ENCODE results near the gene ALCAM. TPM values are rescaled to one million over a fixed set of nuclear protein-coding genes. Genes with fewer than 3 reads are reported as not detected.

Gene ALCAM
- polyA plus RNA-seq, 1 donor from 2014 or later, result 94.7 TPM

DNA sequence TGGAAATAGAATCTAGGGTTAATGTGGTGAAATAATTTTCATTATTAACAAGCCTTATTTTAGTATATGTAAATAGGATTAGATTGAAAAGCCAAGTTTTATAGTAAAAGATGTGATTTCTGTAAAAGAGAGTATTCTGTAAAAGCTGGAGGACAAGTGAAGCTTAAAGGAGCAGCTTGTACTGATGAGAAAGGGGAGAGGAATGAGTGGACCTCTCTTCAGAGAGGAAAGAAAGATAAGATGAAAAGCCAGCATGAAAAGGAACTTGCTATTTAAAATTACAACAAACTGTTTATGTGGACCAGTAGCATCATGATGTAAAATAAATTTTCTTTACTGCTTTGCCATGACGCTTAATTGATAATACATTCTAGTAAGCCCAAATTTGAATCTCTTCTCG lies 18.5 kb downstream of the ALCAM start:
- H3K79me2 ChIP-seq (replicated peaks; ENCODE audit: insufficient read depth, low read length), result no peaks in the 10 kb centered on the region
- H3K4me2 ChIP-seq (ENCODE audit: low read length), result no peak overlapping the region
- H3F3A ChIP-seq (ENCODE audit: insufficient read depth, low read length, poor library complexity, severe bottlenecking), result no peaks in the 10 kb centered on the region
- H3K27ac ChIP-seq (ENCODE audit: low read length), result no peak overlapping the region
- no peaks in the 10 kb centered on the region for H4K20me1 ChIP-seq (ENCODE audit: insufficient read depth)
- H3K9me3 ChIP-seq (ENCODE audit: low read length), result no peaks in the 10 kb centered on the region
- no peaks in the 10 kb centered on the region for H3K9me2 ChIP-seq (ENCODE audit: insufficient read depth, low read length)
- no peak for TF ChIP-seq TAF1 (IDR thresholded peaks at IDR 0.05; ENCODE audit: low read depth)
- TF ChIP-seq, protein P1, sequence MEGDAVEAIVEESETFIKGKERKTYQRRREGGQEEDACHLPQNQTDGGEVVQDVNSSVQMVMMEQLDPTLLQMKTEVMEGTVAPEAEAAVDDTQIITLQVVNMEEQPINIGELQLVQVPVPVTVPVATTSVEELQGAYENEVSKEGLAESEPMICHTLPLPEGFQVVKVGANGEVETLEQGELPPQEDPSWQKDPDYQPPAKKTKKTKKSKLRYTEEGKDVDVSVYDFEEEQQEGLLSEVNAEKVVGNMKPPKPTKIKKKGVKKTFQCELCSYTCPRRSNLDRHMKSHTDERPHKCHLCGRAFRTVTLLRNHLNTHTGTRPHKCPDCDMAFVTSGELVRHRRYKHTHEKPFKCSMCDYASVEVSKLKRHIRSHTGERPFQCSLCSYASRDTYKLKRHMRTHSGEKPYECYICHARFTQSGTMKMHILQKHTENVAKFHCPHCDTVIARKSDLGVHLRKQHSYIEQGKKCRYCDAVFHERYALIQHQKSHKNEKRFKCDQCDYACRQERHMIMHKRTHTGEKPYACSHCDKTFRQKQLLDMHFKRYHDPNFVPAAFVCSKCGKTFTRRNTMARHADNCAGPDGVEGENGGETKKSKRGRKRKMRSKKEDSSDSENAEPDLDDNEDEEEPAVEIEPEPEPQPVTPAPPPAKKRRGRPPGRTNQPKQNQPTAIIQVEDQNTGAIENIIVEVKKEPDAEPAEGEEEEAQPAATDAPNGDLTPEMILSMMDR (IDR thresholded peaks at IDR 0.05; ENCODE audit: poor library complexity, severe bottlenecking), result no peak
- no peak for TF ChIP-seq EP300 (conservative IDR thresholded peaks at IDR 0.05; ENCODE audit: poor library complexity, severe bottlenecking)
- no peak for TF ChIP-seq SMC3 (conservative IDR thresholded peaks at IDR 0.05; ENCODE audit: poor library complexity)
- TF ChIP-seq MXI1 (conservative IDR thresholded peaks at IDR 0.05; ENCODE audit: poor library complexity, severe bottlenecking), result no peak
- no peak for TF ChIP-seq EZH2 (IDR thresholded peaks at IDR 0.05; ENCODE audit: borderline replicate concordance, insufficient read depth, low read length, poor library complexity, severe bottlenecking)
- TF ChIP-seq POLR2AphosphoS5 (IDR thresholded peaks at IDR 0.05), result no peak
- TF ChIP-seq, protein P2, sequence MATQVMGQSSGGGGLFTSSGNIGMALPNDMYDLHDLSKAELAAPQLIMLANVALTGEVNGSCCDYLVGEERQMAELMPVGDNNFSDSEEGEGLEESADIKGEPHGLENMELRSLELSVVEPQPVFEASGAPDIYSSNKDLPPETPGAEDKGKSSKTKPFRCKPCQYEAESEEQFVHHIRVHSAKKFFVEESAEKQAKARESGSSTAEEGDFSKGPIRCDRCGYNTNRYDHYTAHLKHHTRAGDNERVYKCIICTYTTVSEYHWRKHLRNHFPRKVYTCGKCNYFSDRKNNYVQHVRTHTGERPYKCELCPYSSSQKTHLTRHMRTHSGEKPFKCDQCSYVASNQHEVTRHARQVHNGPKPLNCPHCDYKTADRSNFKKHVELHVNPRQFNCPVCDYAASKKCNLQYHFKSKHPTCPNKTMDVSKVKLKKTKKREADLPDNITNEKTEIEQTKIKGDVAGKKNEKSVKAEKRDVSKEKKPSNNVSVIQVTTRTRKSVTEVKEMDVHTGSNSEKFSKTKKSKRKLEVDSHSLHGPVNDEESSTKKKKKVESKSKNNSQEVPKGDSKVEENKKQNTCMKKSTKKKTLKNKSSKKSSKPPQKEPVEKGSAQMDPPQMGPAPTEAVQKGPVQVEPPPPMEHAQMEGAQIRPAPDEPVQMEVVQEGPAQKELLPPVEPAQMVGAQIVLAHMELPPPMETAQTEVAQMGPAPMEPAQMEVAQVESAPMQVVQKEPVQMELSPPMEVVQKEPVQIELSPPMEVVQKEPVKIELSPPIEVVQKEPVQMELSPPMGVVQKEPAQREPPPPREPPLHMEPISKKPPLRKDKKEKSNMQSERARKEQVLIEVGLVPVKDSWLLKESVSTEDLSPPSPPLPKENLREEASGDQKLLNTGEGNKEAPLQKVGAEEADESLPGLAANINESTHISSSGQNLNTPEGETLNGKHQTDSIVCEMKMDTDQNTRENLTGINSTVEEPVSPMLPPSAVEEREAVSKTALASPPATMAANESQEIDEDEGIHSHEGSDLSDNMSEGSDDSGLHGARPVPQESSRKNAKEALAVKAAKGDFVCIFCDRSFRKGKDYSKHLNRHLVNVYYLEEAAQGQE (IDR thresholded peaks at IDR 0.05; ENCODE audit: borderline replicate concordance), result no peak
- no peak for TF ChIP-seq RAD21 (conservative IDR thresholded peaks at IDR 0.05)
- no peak overlapping the region for H3K9ac ChIP-seq (ENCODE audit: low read length)
- H3K4me3 ChIP-seq (ENCODE audit: low read length), result no peak overlapping the region
- no peaks in the 10 kb centered on the region for H3K27me3 ChIP-seq (ENCODE audit: insufficient read depth, low read depth, low read length)
- H2AFZ ChIP-seq (ENCODE audit: low read depth, low read length), result no peak overlapping the region
- no peaks in the 10 kb centered on the region for H3K36me3 ChIP-seq (ENCODE audit: insufficient read depth, low read length)

DNA sequence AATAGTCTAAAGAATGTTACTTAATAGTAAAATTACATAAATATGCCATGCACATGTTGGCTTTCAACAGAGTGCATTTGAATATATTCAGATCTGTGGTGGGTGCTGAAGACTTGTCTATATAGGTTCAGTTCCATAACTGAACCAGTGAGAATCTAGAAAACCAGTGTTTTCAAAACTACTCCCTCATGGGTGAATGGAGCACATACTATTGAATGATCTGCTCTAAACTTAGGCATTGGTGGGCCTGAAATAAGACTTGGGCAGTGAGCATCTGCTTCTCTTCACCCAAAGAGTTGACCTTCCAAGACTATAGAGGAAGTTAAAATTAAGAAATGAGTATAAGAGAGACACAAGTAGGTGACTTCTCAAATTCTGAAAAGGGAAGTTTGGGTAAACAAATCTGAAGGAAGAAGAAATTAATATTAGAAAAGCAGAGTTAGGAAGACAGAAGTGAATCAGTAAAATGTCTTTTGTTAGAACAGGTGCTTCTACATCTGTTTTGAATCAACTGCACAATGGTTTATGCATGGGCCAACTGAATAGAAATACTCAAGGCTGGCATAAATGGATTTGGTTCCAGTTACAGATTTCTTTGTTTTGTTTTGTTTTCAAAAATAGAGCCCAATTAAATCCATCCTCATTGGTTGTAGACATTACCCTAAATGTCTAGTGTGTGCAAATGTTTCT lies 19.3 kb downstream of the ALCAM start:
- Histone ChIP-seq H3K9me2 (ENCODE audit: insufficient read depth, low read length) (no peaks in the 10 kb centered on the region), H3K4me3 (ENCODE audit: low read length) (no peak overlapping the region), H3F3A (ENCODE audit: insufficient read depth, low read length, poor library complexity, severe bottlenecking) (no peaks in the 10 kb centered on the region), H3K27ac (ENCODE audit: low read length) (no peak overlapping the region), H3K9me3 (ENCODE audit: low read length) (no peaks in the 10 kb centered on the region), H3K4me2 (ENCODE audit: low read length) (no peak overlapping the region), H3K27me3 (ENCODE audit: insufficient read depth, low read depth, low read length) (no peaks in the 10 kb centered on the region), H3K79me2 (replicated peaks; ENCODE audit: insufficient read depth, low read length) (no peaks in the 10 kb centered on the region), H3K9ac (ENCODE audit: low read length) (no peak overlapping the region), H3K36me3 (ENCODE audit: insufficient read depth, low read length) (no peaks in the 10 kb centered on the region), H2AFZ (ENCODE audit: low read depth, low read length) (no peak overlapping the region), H4K20me1 (ENCODE audit: insufficient read depth) (no peaks in the 10 kb centered on the region)
- TF ChIP-seq, protein P2 (IDR thresholded peaks at IDR 0.05; ENCODE audit: borderline replicate concordance), result no peak
- TF ChIP-seq EZH2 (IDR thresholded peaks at IDR 0.05; ENCODE audit: borderline replicate concordance, insufficient read depth, low read length, poor library complexity, severe bottlenecking), result no peak
- no peak for TF ChIP-seq POLR2AphosphoS5 (IDR thresholded peaks at IDR 0.05)
- no peak for TF ChIP-seq SMC3 (conservative IDR thresholded peaks at IDR 0.05; ENCODE audit: poor library complexity)
- TF ChIP-seq MXI1 (conservative IDR thresholded peaks at IDR 0.05; ENCODE audit: poor library complexity, severe bottlenecking), result no peak
- TF ChIP-seq, protein P1 (IDR thresholded peaks at IDR 0.05; ENCODE audit: poor library complexity, severe bottlenecking), result no peak
- TF ChIP-seq EP300 (conservative IDR thresholded peaks at IDR 0.05; ENCODE audit: poor library complexity, severe bottlenecking), result no peak
- no peak for TF ChIP-seq TAF1 (IDR thresholded peaks at IDR 0.05; ENCODE audit: low read depth)
- TF ChIP-seq RAD21 (conservative IDR thresholded peaks at IDR 0.05), result no peak

All from neural cell (in vitro differentiated cells).